H1 (cell line): ENCODE results near the gene BUB1B.
A peak's percentile ranks its signal among the peaks of the same experiment; 100 is the strongest.

Experiments
- CBX5 ChIP-seq: fragments of 300-800, 300-1000 bp; sonication (generic); IDR thresholded peaks from 2 replicates; pipeline ENCODE4 v1.7.1; 2016; ENCODE audit warnings: antibody characterized with exemption, low read length, low read depth
- CEBPB ChIP-seq: IDR thresholded peaks from 2 replicates; pipeline ENCODE4 v1.6.1; 2012; ENCODE audit warnings: low read depth, low read length
- CHD1 ChIP-seq: IDR thresholded peaks from 2 replicates; pipeline ENCODE4 v1.6.1; 2012; ENCODE audit warnings: low read depth, low read length, improper control_type of control experiment
- CHD2 ChIP-seq: IDR thresholded peaks from 2 replicates; pipeline ENCODE4 v1.6.1; 2012; ENCODE audit warnings: low read length, improper control_type of control experiment
- E2F6 ChIP-seq: IDR thresholded peaks from 2 replicates; pipeline ENCODE4 v1.6.1; 2012; ENCODE audit warnings: inconsistent platforms
- EZH2 ChIP-seq: fragments of 200-600 bp; sonication (generic); IDR thresholded peaks from 2 replicates; pipeline ENCODE4 v1.7.1; 2012; ENCODE audit warnings: low read depth, mild to moderate bottlenecking, moderate library complexity, low read length, inconsistent platforms; ENCODE audit not compliant: severe bottlenecking
- JUND ChIP-seq: IDR thresholded peaks from 2 replicates; pipeline ENCODE4 v1.6.1; 2011; ENCODE audit warnings: mild to moderate bottlenecking, improper control_type of control experiment, low read length
- KDM1A ChIP-seq: fragments of 200-600, 300-600 bp; sonication (generic); IDR thresholded peaks from 2 replicates; pipeline ENCODE4 v1.7.1; 2016; ENCODE audit warnings: mild to moderate bottlenecking, low read length, borderline replicate concordance
- MAX ChIP-seq: IDR thresholded peaks from 2 replicates; pipeline ENCODE4 v1.6.1; 2012; ENCODE audit warnings: inconsistent platforms
- RNF2 ChIP-seq: fragments of 200-900, 300-1000 bp; sonication (generic); IDR thresholded peaks from 2 replicates; pipeline ENCODE4 v1.7.1; 2016; ENCODE audit warnings: borderline replicate concordance, low read depth, mild to moderate bottlenecking, antibody characterized with exemption, low read length; ENCODE audit not compliant: poor library complexity, severe bottlenecking; ENCODE audit errors: missing control alignments
- TAF1 ChIP-seq: IDR thresholded peaks from 2 replicates; pipeline ENCODE4 v1.6.1; 2011; ENCODE audit warnings: mild to moderate bottlenecking, low read depth, low read length
- TEAD4 ChIP-seq: IDR thresholded peaks from 2 replicates; pipeline ENCODE4 v1.6.1; 2012; ENCODE audit warnings: low read depth, low read length, inconsistent platforms, mixed read lengths
- TF ChIP-seq, protein P1 (sequence below), 3 experiments: IDR thresholded peaks; 1 replicate in 2 of 3; 2 replicates in 1 of 3; pipeline versions ENCODE4 v1.5.1 to v1.6.1; 2011; ENCODE audit warnings: low read length in 3 of 3, mild to moderate bottlenecking in 3 of 3, inconsistent platforms in 2 of 3, low read depth in 1 of 3, moderate library complexity in 1 of 3; ENCODE audit not compliant: insufficient read depth in 1 of 3; ENCODE audit errors: control extremely low read depth in 1 of 3
- TF ChIP-seq, protein P2 (sequence below): IDR thresholded peaks from 2 replicates; pipeline ENCODE4 v1.6.1; 2011; ENCODE audit warnings: low read depth, mild to moderate bottlenecking, low read length; ENCODE audit not compliant: insufficient read depth

DNA sequence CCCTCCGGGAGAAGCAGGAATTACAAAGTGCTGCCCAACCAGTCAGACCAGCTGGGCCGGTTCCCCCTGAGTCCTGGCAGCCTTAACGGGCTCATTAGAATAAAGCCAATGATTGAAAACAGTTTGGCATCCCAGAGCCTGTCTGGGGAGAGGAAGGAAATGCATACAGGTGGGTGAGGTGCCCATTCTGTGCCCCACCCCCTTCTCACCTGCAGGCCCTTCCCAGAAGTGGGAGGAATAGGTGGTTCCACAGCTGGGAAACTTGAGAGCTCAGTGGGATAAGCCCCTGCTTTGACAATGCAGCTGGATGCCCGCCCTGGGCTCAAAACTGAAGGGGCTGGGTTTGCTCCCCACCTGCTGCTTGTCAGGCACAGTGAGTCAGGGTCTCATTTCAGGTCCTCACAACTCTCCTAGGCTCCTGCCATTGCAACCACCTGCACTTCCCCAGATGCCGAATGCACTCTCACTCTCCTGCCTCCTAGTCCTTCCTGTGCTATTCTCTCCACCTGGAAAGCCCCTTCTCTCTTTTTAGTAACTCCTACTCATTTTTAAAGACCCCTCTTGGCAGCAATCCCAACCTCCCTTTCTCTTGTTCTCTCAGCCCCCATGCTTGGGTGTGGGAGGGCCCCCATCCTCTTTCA lies 5.5 kb upstream of the BUB1B start:
- TF ChIP-seq E2F6 (peak; percentile 2; the same call in 1 of the 2 replicates), RNF2 (no peak), MAX (no peak), CHD2 (no peak), EZH2 (no peak), KDM1A (no peak; the same call in 1 of the 2 replicates), TEAD4 (no peak), CEBPB (no peak), JUND (no peak), TAF1 (0 out of 2 replicates have a peak, but pooled peaks have one; percentile 13), CHD1 (no peak), CBX5 (no peak)
- TF ChIP-seq, protein P1, sequence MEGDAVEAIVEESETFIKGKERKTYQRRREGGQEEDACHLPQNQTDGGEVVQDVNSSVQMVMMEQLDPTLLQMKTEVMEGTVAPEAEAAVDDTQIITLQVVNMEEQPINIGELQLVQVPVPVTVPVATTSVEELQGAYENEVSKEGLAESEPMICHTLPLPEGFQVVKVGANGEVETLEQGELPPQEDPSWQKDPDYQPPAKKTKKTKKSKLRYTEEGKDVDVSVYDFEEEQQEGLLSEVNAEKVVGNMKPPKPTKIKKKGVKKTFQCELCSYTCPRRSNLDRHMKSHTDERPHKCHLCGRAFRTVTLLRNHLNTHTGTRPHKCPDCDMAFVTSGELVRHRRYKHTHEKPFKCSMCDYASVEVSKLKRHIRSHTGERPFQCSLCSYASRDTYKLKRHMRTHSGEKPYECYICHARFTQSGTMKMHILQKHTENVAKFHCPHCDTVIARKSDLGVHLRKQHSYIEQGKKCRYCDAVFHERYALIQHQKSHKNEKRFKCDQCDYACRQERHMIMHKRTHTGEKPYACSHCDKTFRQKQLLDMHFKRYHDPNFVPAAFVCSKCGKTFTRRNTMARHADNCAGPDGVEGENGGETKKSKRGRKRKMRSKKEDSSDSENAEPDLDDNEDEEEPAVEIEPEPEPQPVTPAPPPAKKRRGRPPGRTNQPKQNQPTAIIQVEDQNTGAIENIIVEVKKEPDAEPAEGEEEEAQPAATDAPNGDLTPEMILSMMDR (IDR thresholded peaks at IDR 0.05; ENCODE audit: control extremely low read depth in 1 of 3, insufficient read depth in 1 of 3, low read depth in 1 of 3, low read length in 3 of 3) = no peak
- TF ChIP-seq, protein P2, sequence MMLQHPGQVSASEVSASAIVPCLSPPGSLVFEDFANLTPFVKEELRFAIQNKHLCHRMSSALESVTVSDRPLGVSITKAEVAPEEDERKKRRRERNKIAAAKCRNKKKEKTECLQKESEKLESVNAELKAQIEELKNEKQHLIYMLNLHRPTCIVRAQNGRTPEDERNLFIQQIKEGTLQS = no peak
